WTC11 (cell line): ENCODE results near the gene IQGAP2.

Experiments used
- ATF1 ChIP-seq: sonication (generic); formaldehyde crosslinking; IDR thresholded peaks from 2 replicates; pipeline ENCODE4 v1.8.1; 2023; ENCODE audit warnings: mild to moderate bottlenecking, moderate library complexity, missing genetic modification reagents
- CREB1 ChIP-seq: sonication (generic); formaldehyde crosslinking; IDR thresholded peaks from 2 replicates; pipeline ENCODE4 v1.8.0; 2023; ENCODE audit warnings: mild to moderate bottlenecking, missing genetic modification reagents
- CTCF ChIP-seq: fragments of 200-600 bp; IDR thresholded peaks from 2 replicates; pipeline ENCODE4 v1.8.0; 2022; ENCODE audit warnings: antibody characterized with exemption
- ESRRA ChIP-seq: sonication (generic); formaldehyde crosslinking; IDR thresholded peaks from 2 replicates; pipeline ENCODE4 v1.8.1; 2022; ENCODE audit warnings: mild to moderate bottlenecking, missing genetic modification reagents, borderline replicate concordance
- FOXJ3 ChIP-seq: sonication (generic); formaldehyde crosslinking; IDR thresholded peaks from 2 replicates; pipeline ENCODE4 v1.9.0; 2021; ENCODE audit warnings: missing genetic modification reagents, mild to moderate bottlenecking, borderline replicate concordance
- FOXP1 ChIP-seq: sonication (generic); formaldehyde crosslinking; IDR thresholded peaks from 2 replicates; pipeline ENCODE4 v1.8.0; 2022; ENCODE audit warnings: missing genetic modification reagents, mild to moderate bottlenecking, moderate library complexity, borderline replicate concordance
- HMGXB4 ChIP-seq: sonication (generic); formaldehyde crosslinking; IDR thresholded peaks from 2 replicates; pipeline ENCODE4 v1.8.1; 2023; ENCODE audit warnings: mild to moderate bottlenecking, moderate library complexity, missing genetic modification reagents
- MAX ChIP-seq: sonication (generic); formaldehyde crosslinking; IDR thresholded peaks from 2 replicates; pipeline ENCODE4 v1.8.0; 2022; ENCODE audit warnings: mild to moderate bottlenecking, missing genetic modification reagents
- NFE2L1 ChIP-seq: sonication (generic); formaldehyde crosslinking; IDR thresholded peaks from 2 replicates; pipeline ENCODE4 v1.8.1; 2023; ENCODE audit warnings: missing genetic modification reagents
- NFYB ChIP-seq: sonication (generic); formaldehyde crosslinking; conservative IDR thresholded peaks from 2 replicates; pipeline ENCODE4 v1.8.0; 2022; ENCODE audit warnings: low read depth, missing genetic modification reagents
- PRRX2 ChIP-seq: fragments of 250-450 bp; sonication (Bioruptor Pico); IDR thresholded peaks from 2 replicates; pipeline ENCODE4 v1.8.0; 2021; ENCODE audit warnings: mild to moderate bottlenecking
- ZBTB21 ChIP-seq: sonication (generic); formaldehyde crosslinking; IDR thresholded peaks from 2 replicates; pipeline ENCODE4 v1.8.1; 2023; ENCODE audit warnings: mild to moderate bottlenecking, missing genetic modification reagents, borderline replicate concordance
- ZNF532 ChIP-seq: fragments of 250-450 bp; sonication (Bioruptor Pico); IDR thresholded peaks from 2 replicates; pipeline ENCODE4 v1.9.0; 2021; ENCODE audit warnings: mild to moderate bottlenecking, borderline replicate concordance
- ZNF671 ChIP-seq: fragments of 250-450 bp; sonication (Bioruptor Pico); IDR thresholded peaks from 2 replicates; pipeline ENCODE4 v1.8.0; 2021; ENCODE audit warnings: mild to moderate bottlenecking

- TF ChIP-seq ZNF671 (no peak), FOXP1 (CRISPR knock-in tag) (no peak), ZNF532 (no peak), PRRX2 (CRISPR knock-in tag) (no peak), NFE2L1 (no peak), ESRRA (CRISPR knock-in tag) (no peak), CTCF (no peak), ZBTB21 (CRISPR knock-in tag) (no peak), MAX (CRISPR knock-in tag) (no peak), NFYB (CRISPR knock-in tag) (no peak), ATF1 (CRISPR knock-in tag) (no peak), CREB1 (no peak), FOXJ3 (no peak), HMGXB4 (CRISPR knock-in tag) (no peak)
These were observed 168.5 kb downstream of the IQGAP2 start for GRCh38 chr5:76571559-76571958.
